ENCODE results near the gene MGMT.

MGMT gene

GRCh38 chr10:129570185-129570584 lies 103.1 kb downstream of the MGMT start:
- no peak overlapping the region for H3K27ac ChIP-seq
- TF ChIP-seq CTCF (IDR thresholded peaks at IDR 0.05): no peak
- no peak for TF ChIP-seq ZFX (IDR thresholded peaks at IDR 0.05; ENCODE audit: borderline replicate concordance)

GRCh38 chr10:129579228-129579627 lies 112.2 kb downstream of the MGMT start:
- H3K27ac ChIP-seq: no peak overlapping the region
- TF ChIP-seq CTCF (IDR thresholded peaks at IDR 0.05) (no peak), ZFX (IDR thresholded peaks at IDR 0.05; ENCODE audit: borderline replicate concordance) (no peak)

GRCh38 chr10:129580010-129580409 lies 113.0 kb downstream of the MGMT start:
- no peak overlapping the region for H3K27ac ChIP-seq
- TF ChIP-seq ZFX (IDR thresholded peaks at IDR 0.05; ENCODE audit: borderline replicate concordance) (no peak), CTCF (IDR thresholded peaks at IDR 0.05) (no peak)

GRCh38 chr10:129580901-129581300 lies 113.9 kb downstream of the MGMT start:
- no peak overlapping the region for H3K27ac ChIP-seq
- TF ChIP-seq CTCF (IDR thresholded peaks at IDR 0.05): no peak
- TF ChIP-seq ZFX (IDR thresholded peaks at IDR 0.05; ENCODE audit: borderline replicate concordance): no peak

GRCh38 chr10:129581827-129582411 lies 114.9 kb downstream of the MGMT start:
- no peak overlapping the region for H3K27ac ChIP-seq
- TF ChIP-seq ZFX (IDR thresholded peaks at IDR 0.05; ENCODE audit: borderline replicate concordance): no peak
- TF ChIP-seq CTCF (IDR thresholded peaks at IDR 0.05): no peak

GRCh38 chr10:129583831-129584230 lies 116.8 kb downstream of the MGMT start:
- no peak for TF ChIP-seq CTCF (IDR thresholded peaks at IDR 0.05)
- TF ChIP-seq ZFX (IDR thresholded peaks at IDR 0.05; ENCODE audit: borderline replicate concordance): no peak
- H3K27ac ChIP-seq: no peak overlapping the region

GRCh38 chr10:129586898-129587443 lies 119.9 kb downstream of the MGMT start:
- TF ChIP-seq ZFX (IDR thresholded peaks at IDR 0.05; ENCODE audit: borderline replicate concordance) (no peak), CTCF (IDR thresholded peaks at IDR 0.05) (no peak)
- H3K27ac ChIP-seq: no peak overlapping the region

All from 22Rv1 (cell line).